Bronchial epithelial cell (primary cell): Measurements from ENCODE around the gene SH3YL1. TPM values are rescaled to one million over a fixed set of nuclear protein-coding genes. Genes with fewer than 3 reads are reported as not detected.

Experiments used
- DNase-seq: peaks from one replicate; pipeline ENCODE4 v3.0.0-alpha.2; 2010; ENCODE audit warnings: low read depth
- FAIRE-seq: peaks from 2 replicates; lab custom pipeline; 2011; peaks lifted over from hg19 to GRCh38; lab: Jason Lieb, UNC
- H3K27me3 ChIP-seq: 2 replicates; pipeline ENCODE4 v1.5.1; 2011; ENCODE audit warnings: low read length; ENCODE audit not compliant: control insufficient read depth, insufficient read depth
- H3K36me3 ChIP-seq: 2 replicates; pipeline ENCODE4 v1.5.1; 2011; ENCODE audit warnings: low read length; ENCODE audit not compliant: control insufficient read depth, insufficient read depth
- H3K4me3 ChIP-seq: 2 replicates; pipeline ENCODE4 v1.5.1; 2011; ENCODE audit warnings: mild to moderate bottlenecking, low read depth, low read length, control low read depth
- total RNA-seq: library from RNA; depleted of rRNA; stranded (reverse); fragments of >200 nt; gene quantifications from 2 replicates; pipeline ENCODE4 v1.2.1, GENCODE V29; 2014
- TF ChIP-seq, protein P1 (sequence below): IDR thresholded peaks from 2 replicates; pipeline ENCODE4 v1.5.1; 2011; ENCODE audit warnings: mild to moderate bottlenecking, moderate library complexity, low read length, control low read depth, inconsistent platforms; ENCODE audit not compliant: insufficient read depth, severe bottlenecking

The SH3YL1 gene
- total RNA-seq, 1 donor from 2014 or later, result 104 TPM

DNA sequence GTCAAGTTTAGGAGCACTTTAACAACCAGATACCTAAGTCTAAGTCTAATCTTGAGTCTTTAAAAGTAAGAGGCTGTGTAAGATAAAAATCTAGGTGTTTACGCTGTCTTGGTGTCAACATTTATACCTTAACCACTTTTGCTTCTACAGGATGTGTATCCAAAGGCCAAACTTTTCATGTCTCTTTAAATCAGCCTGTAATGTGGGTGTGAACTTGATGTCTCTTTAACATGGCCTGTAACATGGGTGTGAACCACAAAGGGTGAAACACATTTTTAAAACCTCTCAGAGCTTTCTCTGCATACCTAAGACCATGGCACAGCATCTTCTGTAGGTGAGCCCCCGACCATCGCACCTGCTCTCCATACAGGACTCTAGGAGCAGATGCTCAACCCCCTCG is 40.4 kb downstream of the SH3YL1 start:
- DNase-seq (no peak), FAIRE-seq (no peak)
- Histone ChIP-seq H3K36me3 (peaks cover 5% of the 10 kb centered on the region), H3K4me3 (no peak overlapping the region), H3K27me3 (no peaks in the 10 kb centered on the region)
- TF ChIP-seq, protein P1, sequence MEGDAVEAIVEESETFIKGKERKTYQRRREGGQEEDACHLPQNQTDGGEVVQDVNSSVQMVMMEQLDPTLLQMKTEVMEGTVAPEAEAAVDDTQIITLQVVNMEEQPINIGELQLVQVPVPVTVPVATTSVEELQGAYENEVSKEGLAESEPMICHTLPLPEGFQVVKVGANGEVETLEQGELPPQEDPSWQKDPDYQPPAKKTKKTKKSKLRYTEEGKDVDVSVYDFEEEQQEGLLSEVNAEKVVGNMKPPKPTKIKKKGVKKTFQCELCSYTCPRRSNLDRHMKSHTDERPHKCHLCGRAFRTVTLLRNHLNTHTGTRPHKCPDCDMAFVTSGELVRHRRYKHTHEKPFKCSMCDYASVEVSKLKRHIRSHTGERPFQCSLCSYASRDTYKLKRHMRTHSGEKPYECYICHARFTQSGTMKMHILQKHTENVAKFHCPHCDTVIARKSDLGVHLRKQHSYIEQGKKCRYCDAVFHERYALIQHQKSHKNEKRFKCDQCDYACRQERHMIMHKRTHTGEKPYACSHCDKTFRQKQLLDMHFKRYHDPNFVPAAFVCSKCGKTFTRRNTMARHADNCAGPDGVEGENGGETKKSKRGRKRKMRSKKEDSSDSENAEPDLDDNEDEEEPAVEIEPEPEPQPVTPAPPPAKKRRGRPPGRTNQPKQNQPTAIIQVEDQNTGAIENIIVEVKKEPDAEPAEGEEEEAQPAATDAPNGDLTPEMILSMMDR, result no peak

DNA sequence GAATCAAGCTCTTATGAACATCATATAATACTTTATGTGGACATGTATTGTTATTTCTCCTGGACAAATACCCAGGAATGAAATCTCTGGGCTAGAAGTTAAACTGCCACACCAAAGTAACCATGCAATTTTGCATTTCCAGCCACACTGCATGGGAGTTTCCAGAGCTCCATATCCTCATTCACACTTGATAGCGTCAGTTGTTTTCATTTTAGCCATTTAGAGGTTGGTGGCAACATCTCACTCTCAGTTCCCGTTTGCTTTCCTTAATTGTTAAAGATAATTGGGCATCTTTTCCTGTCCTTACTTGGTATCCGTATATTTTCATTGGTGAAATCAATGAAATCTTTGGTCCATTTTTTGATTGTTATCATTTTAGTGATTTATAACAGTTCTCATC is 47.8 kb downstream of the SH3YL1 start:
- TF ChIP-seq, protein P1, result no peak
- H3K27me3 ChIP-seq, result no peaks in the 10 kb centered on the region
- FAIRE-seq, result no peak

DNA sequence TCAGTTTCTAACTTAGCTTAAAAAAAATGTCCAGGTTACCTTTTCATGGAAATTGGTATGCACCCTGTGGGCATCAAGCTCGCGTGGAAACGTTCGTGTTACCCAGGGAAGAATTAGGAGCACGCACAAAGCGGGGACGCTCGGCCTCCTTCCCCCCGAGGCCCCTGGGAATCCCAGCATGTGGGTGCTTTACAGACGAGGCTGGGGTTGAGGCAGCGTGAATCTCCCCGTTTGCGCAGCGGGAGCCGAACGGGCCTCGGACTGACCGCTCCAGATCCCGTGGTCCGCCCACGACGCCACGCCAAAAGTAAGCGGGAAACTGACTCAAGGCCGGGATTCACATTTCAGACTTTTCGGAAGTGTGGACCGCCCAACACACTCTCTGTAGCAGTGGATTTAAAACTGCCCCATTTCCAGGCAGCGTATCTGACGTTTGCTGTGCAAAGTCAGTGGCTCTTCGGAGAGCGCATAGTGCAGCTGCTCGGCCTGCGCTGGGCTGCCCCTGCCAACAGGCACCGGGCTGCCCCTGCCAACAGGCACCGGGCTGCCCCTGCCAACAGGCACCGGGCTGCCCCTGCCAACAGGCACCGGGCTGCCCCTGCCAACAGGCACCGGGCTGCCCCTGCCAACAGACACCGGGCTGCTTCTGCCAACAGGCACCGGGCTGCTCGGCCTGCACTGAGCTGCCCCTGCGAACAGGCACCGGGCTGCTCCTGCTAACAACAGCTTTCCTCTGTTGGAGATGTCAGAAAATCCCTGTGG is 49.7 kb downstream of the SH3YL1 start:
- H3K27me3 ChIP-seq, result peaks cover 1% of the 10 kb centered on the region
- TF ChIP-seq, protein P1, result no peak
- DNase-seq (no peak), FAIRE-seq (no peak)
- no peaks in the 10 kb centered on the region for H3K36me3 ChIP-seq
- no peak overlapping the region for H3K4me3 ChIP-seq

More for the DNA sequence above, 47.8 kb downstream of the SH3YL1 start:
- peaks cover 5% of the 10 kb centered on the region for H3K36me3 ChIP-seq
- no peak overlapping the region for H3K4me3 ChIP-seq
- no peak for DNase-seq

DNA sequence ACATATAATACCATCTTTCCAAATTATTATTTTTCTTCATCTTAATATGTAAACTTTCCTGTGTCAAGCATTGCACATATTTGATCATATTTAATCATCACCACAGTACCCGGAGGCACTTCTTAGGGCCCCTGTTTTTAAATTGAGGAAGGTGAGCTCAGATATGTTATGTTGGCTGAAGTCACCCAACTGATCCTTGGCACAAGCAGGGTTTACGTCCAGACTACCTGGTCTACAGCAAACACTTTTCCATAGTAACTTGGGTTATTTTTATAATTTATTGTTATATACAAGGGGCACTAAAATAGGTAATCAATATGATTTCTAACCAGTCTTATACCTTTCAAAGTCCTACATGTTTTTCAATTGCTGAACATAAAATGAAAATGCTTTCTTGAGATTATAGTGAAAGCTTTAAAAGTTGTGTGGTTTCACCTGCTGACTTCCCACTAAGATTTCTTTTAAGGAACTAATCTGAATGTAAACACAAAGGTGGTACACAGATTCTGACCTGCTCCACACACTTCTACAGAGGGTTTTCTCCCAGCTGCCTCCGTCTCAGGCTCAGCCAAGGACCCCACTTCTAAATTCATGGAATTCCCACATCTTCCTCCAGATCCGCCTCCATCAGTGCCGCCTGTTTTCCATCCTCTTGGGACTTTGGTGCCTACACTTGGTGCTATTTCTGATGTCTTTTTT is 52.2 kb downstream of the SH3YL1 start:
- no peak for FAIRE-seq
- Histone ChIP-seq H3K36me3 (no peaks in the 10 kb centered on the region), H3K27me3 (peaks cover 1% of the 10 kb centered on the region), H3K4me3 (no peak overlapping the region)
- no peak for DNase-seq
- TF ChIP-seq, protein P1, result no peak

DNA sequence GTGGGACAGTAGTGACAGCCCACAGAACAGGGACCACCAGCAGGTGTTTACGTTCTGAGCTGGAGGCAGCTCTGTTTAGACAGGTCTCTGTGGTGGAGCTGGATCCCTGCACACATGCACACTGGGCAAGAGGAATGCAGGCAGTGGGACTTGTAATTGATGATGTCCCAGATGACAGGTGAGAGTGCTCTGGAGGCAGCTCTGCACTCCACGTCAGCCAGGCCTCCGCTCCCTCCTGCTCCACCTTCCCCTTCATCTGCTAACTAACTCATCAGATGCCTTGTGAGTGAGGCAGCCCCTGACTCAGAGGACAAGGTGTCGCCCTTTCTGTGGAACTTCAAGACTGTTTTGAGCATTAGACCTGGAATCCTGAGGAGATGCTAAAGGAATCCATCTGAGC is 53.2 kb downstream of the SH3YL1 start:
- Histone ChIP-seq H3K36me3 (no peaks in the 10 kb centered on the region), H3K4me3 (no peak overlapping the region), H3K27me3 (peaks cover 1% of the 10 kb centered on the region)
- TF ChIP-seq, protein P1, result no peak
- FAIRE-seq, result no peak
- DNase-seq, result peak; percentile 46
